Activated CD8-positive, alpha-beta memory T cell treated with anti-CD3 and anti-CD28 coated beads, Interleukin-2, amount 10 ng/mL, durations not matched to agents 7 days and 5 days (primary cell): ENCODE results near the gene LETM1. TPM values are rescaled to one million over a fixed set of nuclear protein-coding genes. Genes with fewer than 3 reads are reported as not detected.

Experiments
- ATAC-seq: fragments of 150-1000 bp; cut with Tn5 transposase; one replicate; pipeline ENCODE4 v1.10.0; 2021; ENCODE audit warnings: moderate library complexity
- CTCF ChIA-PET: fragments of 350-600 bp; sonication (Branson Sonifier 250); formaldehyde crosslinking; loops from one replicate; lab custom pipeline; 2021; ENCODE audit warnings: antibody characterized with exemption; lab: Charles Lee
- DNase-seq: peaks from one replicate; pipeline ENCODE4 v3.0.0-alpha.2; 2020
- H3K27ac Mint-ChIP-seq: one replicate; pipeline ENCODE4 v1.8.0; 2021; ENCODE audit warnings: mild to moderate bottlenecking, mixed read lengths
- H3K27me3 Mint-ChIP-seq: one replicate; pipeline ENCODE4 v1.8.0; 2021; ENCODE audit warnings: mixed read lengths
- H3K36me3 Mint-ChIP-seq: one replicate; pipeline ENCODE4 v1.8.0; 2021; ENCODE audit warnings: mild to moderate bottlenecking, mixed read lengths
- H3K4me1 Mint-ChIP-seq: one replicate; pipeline ENCODE4 v1.8.0; 2021; ENCODE audit warnings: mixed read lengths
- H3K4me3 Mint-ChIP-seq: one replicate; pipeline ENCODE4 v1.8.0; 2021; ENCODE audit warnings: mild to moderate bottlenecking, moderate library complexity, mixed read lengths
- H3K9me3 Mint-ChIP-seq: one replicate; pipeline ENCODE4 v1.8.0; 2022; ENCODE audit warnings: low read depth, mixed read lengths
- total RNA-seq, 2 experiments: library from RNA; stranded (reverse); gene quantifications; one replicate each; pipeline ENCODE4 v1.2.3, GENCODE V29; 2021

The LETM1 gene
- total RNA-seq, 2 experiments from 2014 or later = 51.1 to 73.7 TPM

GRCh38 chr4:1825326-1825725 lies 30.6 kb downstream of the LETM1 start:
- CTCF ChIA-PET = no interaction called here
- no peak overlapping the region for H3K27ac Mint-ChIP-seq
- H3K9me3 Mint-ChIP-seq = no peaks in the 10 kb centered on the region

GRCh38 chr4:1824746-1825145 lies 31.2 kb downstream of the LETM1 start:
- DNase-seq (no peak), ATAC-seq (no peak)
- H3K36me3 Mint-ChIP-seq = peaks cover 13% of the 10 kb centered on the region
- H3K4me1 Mint-ChIP-seq = no peaks in the 10 kb centered on the region
- H3K4me3 Mint-ChIP-seq = no peak overlapping the region
- H3K27ac Mint-ChIP-seq = no peak overlapping the region
- no peaks in the 10 kb centered on the region for H3K9me3 Mint-ChIP-seq
- no peaks in the 10 kb centered on the region for H3K27me3 Mint-ChIP-seq
- CTCF ChIA-PET = no interaction called here

More at GRCh38 chr4:1825326-1825725, 30.6 kb downstream of the LETM1 start:
- H3K4me1 Mint-ChIP-seq = no peaks in the 10 kb centered on the region
- no peaks in the 10 kb centered on the region for H3K27me3 Mint-ChIP-seq
- no peak for DNase-seq
- H3K4me3 Mint-ChIP-seq = no peak overlapping the region
- ATAC-seq = no peak
- peaks cover 16% of the 10 kb centered on the region for H3K36me3 Mint-ChIP-seq

GRCh38 chr4:1823545-1823932 lies 32.4 kb downstream of the LETM1 start:
- no peaks in the 10 kb centered on the region for H3K27me3 Mint-ChIP-seq
- ATAC-seq = no peak
- no peaks in the 10 kb centered on the region for H3K9me3 Mint-ChIP-seq
- H3K27ac Mint-ChIP-seq = no peak overlapping the region
- no peak overlapping the region for H3K4me3 Mint-ChIP-seq
- H3K36me3 Mint-ChIP-seq = peaks cover 9% of the 10 kb centered on the region
- DNase-seq = no peak
- H3K4me1 Mint-ChIP-seq = no peaks in the 10 kb centered on the region
- CTCF ChIA-PET = no interaction called here

- Mint-ChIP-seq H3K27me3 (no peaks in the 10 kb centered on the region), H3K27ac (no peak overlapping the region), H3K4me3 (no peak overlapping the region), H3K4me1 (no peaks in the 10 kb centered on the region), H3K9me3 (no peaks in the 10 kb centered on the region), H3K36me3 (peaks cover 11% of the 10 kb centered on the region)
- CTCF ChIA-PET = no interaction called here
- DNase-seq (no peak), ATAC-seq (no peak)
Measured at GRCh38 chr4:1822568-1823544, 33.1 kb downstream of the LETM1 start.

- Mint-ChIP-seq H3K9me3 (no peaks in the 10 kb centered on the region), H3K36me3 (peaks cover 12% of the 10 kb centered on the region), H3K27me3 (no peaks in the 10 kb centered on the region), H3K4me3 (no peak overlapping the region), H3K27ac (no peak overlapping the region), H3K4me1 (no peaks in the 10 kb centered on the region)
- DNase-seq = no peak
- CTCF ChIA-PET = no interaction called here
- ATAC-seq = no peak
Measured at GRCh38 chr4:1821679-1822567, 34.0 kb downstream of the LETM1 start.

GRCh38 chr4:1819816-1820215 lies 36.1 kb downstream of the LETM1 start:
- peaks cover 14% of the 10 kb centered on the region for H3K36me3 Mint-ChIP-seq

GRCh38 chr4:1819284-1819683 lies 36.7 kb downstream of the LETM1 start:
- peaks cover 12% of the 10 kb centered on the region for H3K36me3 Mint-ChIP-seq
- no peaks in the 10 kb centered on the region for H3K4me1 Mint-ChIP-seq
- ATAC-seq (no peak), DNase-seq (no peak)
- H3K27me3 Mint-ChIP-seq = no peaks in the 10 kb centered on the region
- H3K27ac Mint-ChIP-seq = no peak overlapping the region
- CTCF ChIA-PET = interaction anchor here (0.6 to 2.2 kb wide), 5 partner anchors 10 to 786 kb away, joined by 3 to 9 read pairs (median 5); no protein-coding TSS in a partner anchor
- no peaks in the 10 kb centered on the region for H3K9me3 Mint-ChIP-seq
- H3K4me3 Mint-ChIP-seq = no peak overlapping the region

More at GRCh38 chr4:1819816-1820215, 36.1 kb downstream of the LETM1 start:
- DNase-seq (no peak), ATAC-seq (no peak)
- Mint-ChIP-seq H3K27ac (no peak overlapping the region), H3K4me3 (no peak overlapping the region), H3K4me1 (no peaks in the 10 kb centered on the region), H3K9me3 (no peaks in the 10 kb centered on the region), H3K27me3 (no peaks in the 10 kb centered on the region)
- CTCF ChIA-PET = interaction anchor here (0.6 to 2.2 kb wide), 3 partner anchors 11 to 786 kb away, joined by 3 to 9 read pairs (median 3); no protein-coding TSS in a partner anchor

GRCh38 chr4:1815997-1816860 lies 39.7 kb downstream of the LETM1 start:
- CTCF ChIA-PET = interaction anchor here (1.8 kb wide), 1 partner anchor 68 kb away, joined by 3 read pairs; no protein-coding TSS in a partner anchor
- ATAC-seq (no peak), DNase-seq (no peak)
- Mint-ChIP-seq H3K36me3 (peaks cover 6% of the 10 kb centered on the region), H3K9me3 (no peaks in the 10 kb centered on the region), H3K27me3 (no peaks in the 10 kb centered on the region), H3K4me3 (no peak overlapping the region), H3K27ac (no peak overlapping the region), H3K4me1 (no peaks in the 10 kb centered on the region)

- Mint-ChIP-seq H3K4me1 (no peaks in the 10 kb centered on the region), H3K9me3 (no peaks in the 10 kb centered on the region), H3K36me3 (peaks cover 6% of the 10 kb centered on the region), H3K4me3 (no peak overlapping the region), H3K27me3 (no peaks in the 10 kb centered on the region), H3K27ac (no peak overlapping the region)
- DNase-seq = no peak
- CTCF ChIA-PET = interaction anchor here (1.8 kb wide), 1 partner anchor 67 kb away, joined by 3 read pairs; no protein-coding TSS in a partner anchor
- no peak for ATAC-seq
Measured at GRCh38 chr4:1815096-1815996, 40.6 kb downstream of the LETM1 start.

GRCh38 chr4:1814453-1814852 lies 41.5 kb downstream of the LETM1 start:
- no peak overlapping the region for H3K4me3 Mint-ChIP-seq
- ATAC-seq (no peak), DNase-seq (no peak)
- no peaks in the 10 kb centered on the region for H3K9me3 Mint-ChIP-seq
- H3K4me1 Mint-ChIP-seq = no peaks in the 10 kb centered on the region
- no peak overlapping the region for H3K27ac Mint-ChIP-seq
- H3K27me3 Mint-ChIP-seq = no peaks in the 10 kb centered on the region
- peaks cover 6% of the 10 kb centered on the region for H3K36me3 Mint-ChIP-seq
- CTCF ChIA-PET = interaction anchor here (1.8 kb wide), 1 partner anchor 66 kb away, joined by 3 read pairs; no protein-coding TSS in a partner anchor

GRCh38 chr4:1813915-1814314 lies 42.0 kb downstream of the LETM1 start:
- H3K27me3 Mint-ChIP-seq = no peaks in the 10 kb centered on the region
- ATAC-seq (no peak), DNase-seq (no peak)
- H3K27ac Mint-ChIP-seq = no peak overlapping the region
- no peak overlapping the region for H3K4me3 Mint-ChIP-seq
- H3K4me1 Mint-ChIP-seq = no peaks in the 10 kb centered on the region
- H3K36me3 Mint-ChIP-seq = peaks cover 4% of the 10 kb centered on the region
- CTCF ChIA-PET = interaction anchor here (6.4 kb wide), 1 partner anchor 65 kb away, joined by 86 read pairs; no protein-coding TSS in a partner anchor
- H3K9me3 Mint-ChIP-seq = no peaks in the 10 kb centered on the region
